OCI-LY7 (cell line): Measurements from ENCODE around the gene EVA1C.

Source experiments
- CTCF ChIP-seq: fragments of 200-600 bp; sonication (generic); conservative IDR thresholded peaks from 2 replicates; pipeline ENCODE4 v1.5.1; 2014; ENCODE audit warnings: mild to moderate bottlenecking, antibody characterized with exemption, low read length, moderate library complexity, mixed read lengths
- EZH2phosphoT487 ChIP-seq: fragments of 200-600 bp; sonication (generic); IDR thresholded peaks from 2 replicates; pipeline ENCODE4 v1.6.1; 2018; ENCODE audit warnings: low read depth, borderline replicate concordance, mild to moderate bottlenecking, mixed run types, antibody characterized with exemption, low read length, moderate library complexity, mixed read lengths

- TF ChIP-seq CTCF: no peak
- no peak for TF ChIP-seq EZH2phosphoT487
These were observed 24.2 kb upstream of the EVA1C start for GRCh38 chr21:32388306-32388705.
